GM19193 (cell line): ENCODE results near the gene PRR5L.

Experiments used
- POLR2A ChIP-seq: IDR thresholded peaks from 4 replicates; pipeline ENCODE4 v1.6.1; 2011; ENCODE audit not compliant: insufficient read depth, insufficient read length; ENCODE audit errors: extremely low read depth

The PRR5L gene

DNA sequence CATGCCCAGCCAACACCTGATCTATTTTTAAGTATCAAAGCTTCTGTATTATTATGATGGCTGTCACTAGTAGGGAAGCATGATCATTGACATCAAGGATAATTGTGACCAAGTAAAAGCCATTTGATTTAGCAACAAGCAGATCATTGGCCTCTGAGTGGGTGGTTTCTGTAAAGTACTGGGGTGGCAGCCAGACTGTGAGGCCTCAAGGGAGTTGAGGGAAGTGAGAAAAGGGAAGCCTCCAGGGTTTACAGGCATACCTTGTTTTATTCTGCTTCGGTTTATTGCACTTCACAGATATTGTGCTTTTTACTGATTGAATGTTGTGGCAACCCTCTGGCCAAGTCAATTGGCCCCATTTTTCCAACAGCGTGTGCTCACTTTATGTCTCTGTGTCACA lies 60.1 kb downstream of the PRR5L start:
- TF ChIP-seq POLR2A: no peak

DNA sequence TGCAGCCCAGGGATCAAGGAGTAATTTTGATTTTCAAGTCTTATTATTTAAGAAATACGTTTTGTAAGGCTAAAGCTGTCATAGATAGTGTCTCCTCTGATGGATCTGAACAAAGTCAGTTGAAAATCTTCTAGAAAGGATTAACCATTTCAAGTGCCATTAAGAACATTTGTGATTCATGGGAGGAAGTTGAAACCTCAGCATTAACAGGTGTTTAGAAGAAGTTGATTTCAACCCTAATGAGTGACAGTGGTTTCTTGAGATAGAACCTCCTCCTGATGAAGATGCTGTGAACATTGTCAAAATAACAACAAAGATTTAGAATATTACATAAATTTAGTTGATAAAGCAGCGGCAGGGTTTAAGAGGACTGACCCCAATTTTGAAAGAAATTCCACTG lies 61.7 kb downstream of the PRR5L start:
- TF ChIP-seq POLR2A: no peak

DNA sequence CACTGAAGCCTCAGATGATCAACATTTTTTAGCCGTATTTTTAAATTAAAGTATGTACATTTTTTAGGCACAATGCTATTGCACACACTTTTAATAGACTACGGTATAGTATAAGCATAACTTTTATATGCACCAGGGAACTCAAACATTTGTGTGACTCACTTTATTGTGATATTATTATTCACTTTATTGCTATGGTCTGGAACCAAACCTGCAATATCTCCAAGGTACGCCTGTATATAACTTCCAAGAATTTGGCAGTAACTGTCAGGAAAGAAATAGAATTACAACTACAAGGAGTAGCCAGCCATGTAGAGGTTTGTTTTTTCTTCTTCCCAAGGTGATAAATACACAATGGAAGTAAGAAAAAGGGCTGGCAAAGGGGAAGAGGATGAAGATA lies 62.3 kb downstream of the PRR5L start:
- no peak for TF ChIP-seq POLR2A

DNA sequence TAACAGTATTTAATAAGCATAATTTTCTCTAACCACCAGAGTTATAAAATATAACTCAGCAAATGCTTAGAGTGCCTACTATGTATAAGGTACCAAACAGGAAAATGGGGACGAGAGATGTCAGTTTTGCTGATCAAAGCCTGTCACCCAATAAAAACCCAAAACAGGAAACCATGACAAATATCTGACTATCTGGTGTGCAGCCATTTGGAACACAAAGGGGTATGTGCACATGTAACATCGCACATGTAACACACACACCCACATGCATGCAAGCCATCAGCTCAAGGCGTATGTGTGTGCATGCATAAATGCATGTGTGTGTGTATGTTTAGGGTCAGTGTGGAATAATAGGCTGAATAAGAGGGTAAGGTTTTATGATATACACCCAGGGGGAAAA lies 64.2 kb downstream of the PRR5L start:
- no peak for TF ChIP-seq POLR2A

DNA sequence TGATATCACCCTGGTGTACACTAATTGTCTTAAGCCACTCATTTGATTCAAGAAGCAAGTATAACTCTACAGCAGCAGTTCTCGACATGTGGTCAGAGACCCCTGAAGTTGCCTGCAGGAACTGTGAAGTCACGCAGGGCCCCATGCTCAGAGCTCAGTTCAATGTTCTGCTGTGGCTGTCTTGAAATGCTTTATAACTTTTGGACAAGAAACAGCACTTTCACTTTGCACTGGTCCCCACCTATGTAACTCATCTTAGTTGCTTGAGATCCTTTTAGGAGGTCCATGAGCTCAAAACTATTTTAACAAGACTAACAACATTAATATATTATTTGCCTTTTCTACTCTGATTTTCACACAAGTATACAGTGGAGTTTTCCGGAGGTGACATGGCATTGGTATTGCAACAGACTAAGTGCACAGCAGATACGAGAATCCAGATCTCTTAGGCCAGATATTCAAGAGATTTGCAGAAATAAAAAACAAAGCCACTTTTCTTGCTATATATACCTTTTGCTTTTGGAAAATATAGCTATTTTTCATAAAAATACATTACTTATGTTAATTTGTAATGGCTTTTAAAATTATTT lies 64.8 kb downstream of the PRR5L start:
- no peak for TF ChIP-seq POLR2A

DNA sequence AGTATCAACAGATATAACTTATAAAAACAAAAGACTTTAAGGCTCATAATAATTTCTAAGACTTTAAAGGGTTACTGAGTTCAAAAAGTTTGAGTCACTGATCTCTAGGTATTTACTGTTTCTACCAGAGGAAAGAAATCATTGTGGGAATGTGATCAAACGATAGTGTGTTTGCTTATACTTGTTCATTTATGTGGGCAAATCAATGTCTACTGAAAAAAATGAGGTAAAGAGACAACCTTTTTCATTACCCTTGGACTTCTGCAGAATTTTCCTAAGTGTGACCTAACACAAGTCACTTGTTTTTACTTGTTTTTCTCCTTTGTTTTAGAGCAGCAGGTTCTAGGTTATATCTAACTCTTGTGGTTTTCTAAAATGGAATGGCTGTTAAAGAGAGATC lies 65.4 kb downstream of the PRR5L start:
- TF ChIP-seq POLR2A: no peak

DNA sequence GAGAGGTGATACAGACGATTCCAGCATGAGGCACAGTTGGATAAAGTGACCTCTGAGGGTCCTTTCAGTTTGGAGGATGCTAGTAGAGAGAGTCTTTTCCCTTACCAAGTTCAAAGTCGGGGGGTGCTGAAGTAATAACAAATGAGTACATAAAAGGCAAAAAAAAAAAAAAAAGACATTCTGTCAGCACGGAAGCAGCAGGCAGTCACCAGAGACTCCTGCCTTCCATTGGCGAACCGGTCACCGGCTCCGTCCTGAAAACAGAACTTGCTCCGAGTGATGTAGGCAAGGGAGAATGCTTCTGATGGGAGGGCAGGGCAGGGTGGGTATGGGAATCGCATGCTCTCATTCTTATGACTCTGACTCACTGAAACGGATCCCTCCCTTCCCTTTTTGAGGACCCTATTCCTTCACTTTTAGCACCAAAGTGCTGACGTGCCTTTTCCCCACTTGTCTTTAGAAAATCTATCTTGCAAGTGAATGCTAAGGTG lies 65.9 kb downstream of the PRR5L start:
- no peak for TF ChIP-seq POLR2A

DNA sequence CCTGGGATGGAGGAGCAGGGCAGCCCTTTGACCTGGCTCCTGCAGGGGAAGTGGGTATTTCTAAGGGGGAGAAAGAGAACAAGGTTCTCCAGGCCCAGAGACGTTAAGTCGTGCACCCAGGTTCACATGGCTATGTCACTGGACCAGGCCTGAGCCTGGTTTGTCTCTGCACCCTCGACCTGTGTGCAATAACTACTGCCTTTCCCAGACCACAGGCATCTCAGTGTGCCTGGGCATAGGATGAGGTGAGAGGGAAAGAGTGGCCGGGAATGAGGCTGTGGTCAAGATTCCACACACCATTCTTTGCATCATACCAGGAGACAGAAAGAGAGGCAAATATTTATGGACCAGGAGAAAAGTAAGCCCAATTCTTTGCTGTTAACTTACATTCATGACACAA lies 66.8 kb downstream of the PRR5L start:
- TF ChIP-seq POLR2A: no peak

DNA sequence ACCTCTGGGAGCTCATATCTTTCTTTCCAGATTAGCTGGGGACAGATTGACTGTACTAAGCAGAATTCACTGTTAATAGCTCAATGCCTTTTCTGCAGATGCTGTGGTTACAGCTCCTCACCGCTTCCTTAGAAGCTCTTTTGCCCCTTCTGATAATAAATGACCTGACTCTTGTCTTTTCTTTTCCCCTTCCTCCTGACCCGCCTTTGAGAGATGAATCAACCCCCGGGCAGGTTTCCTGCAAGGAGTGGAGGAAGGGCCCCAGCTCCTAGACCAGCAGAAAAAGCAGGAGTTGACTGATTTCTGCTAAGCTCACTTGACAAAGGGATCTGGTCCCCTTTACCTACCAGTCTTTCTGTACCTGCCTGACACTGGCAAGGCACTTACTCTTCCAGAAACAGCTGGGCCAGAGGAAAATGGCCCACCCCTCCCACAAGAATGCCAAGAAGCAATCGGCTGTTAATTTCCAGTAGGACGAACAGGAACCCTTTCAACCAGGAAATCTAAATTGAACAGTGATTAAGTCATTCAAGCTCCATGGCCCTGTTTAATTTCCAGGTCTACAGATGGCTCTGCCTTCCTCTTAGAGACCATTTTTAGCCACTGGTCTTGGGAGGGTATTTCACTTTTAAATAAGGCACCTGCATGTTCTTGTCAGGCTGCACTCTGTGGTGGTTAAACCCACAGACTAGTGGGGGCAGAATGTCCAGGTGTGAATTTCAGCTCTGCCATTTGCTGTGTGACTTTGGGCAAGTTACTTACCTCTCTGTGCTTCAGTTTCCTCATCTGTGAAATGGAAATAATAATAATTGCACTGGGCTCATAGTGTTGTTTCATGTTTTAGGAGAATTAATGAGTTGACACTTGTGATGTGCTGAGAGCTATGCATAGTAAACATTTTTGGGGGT lies 67.5 kb downstream of the PRR5L start:
- TF ChIP-seq POLR2A: no peak

DNA sequence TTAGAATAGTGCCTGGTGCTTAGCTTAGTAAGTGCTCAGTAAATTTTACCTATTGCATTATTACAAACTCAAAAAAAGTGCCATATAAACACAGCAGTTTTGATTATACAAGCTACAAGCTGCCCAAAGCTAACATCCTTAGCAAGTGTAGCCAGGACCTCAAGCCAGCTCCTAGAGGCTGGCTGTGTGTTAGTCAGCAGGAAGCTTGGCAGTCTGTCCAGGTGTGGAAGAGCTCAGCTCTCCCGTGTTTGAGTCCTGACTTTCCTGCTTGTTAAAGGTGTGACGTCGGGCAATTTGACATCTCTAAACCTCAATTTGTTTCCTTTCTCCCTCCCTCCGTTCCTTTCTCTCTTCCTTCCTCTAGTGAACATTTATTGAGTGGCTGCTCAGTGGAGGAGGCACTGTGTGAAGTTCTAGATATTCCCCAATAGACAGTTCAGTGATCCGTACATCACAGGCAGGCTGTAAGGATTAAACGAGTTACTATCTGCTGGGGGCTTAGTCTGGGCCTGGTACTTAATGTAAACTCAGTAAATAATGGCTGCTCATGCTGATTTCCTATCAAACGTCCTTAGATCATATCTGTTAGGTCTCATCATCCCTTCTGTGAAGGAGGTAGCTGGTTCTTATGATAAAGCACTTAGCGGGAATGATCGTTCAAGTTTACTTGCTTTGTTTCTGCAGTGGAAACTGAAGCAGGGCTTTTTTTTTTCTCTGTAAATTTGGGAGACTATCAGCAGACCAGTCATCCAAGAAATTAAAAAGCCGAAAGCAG lies 68.7 kb downstream of the PRR5L start:
- TF ChIP-seq POLR2A: no peak

DNA sequence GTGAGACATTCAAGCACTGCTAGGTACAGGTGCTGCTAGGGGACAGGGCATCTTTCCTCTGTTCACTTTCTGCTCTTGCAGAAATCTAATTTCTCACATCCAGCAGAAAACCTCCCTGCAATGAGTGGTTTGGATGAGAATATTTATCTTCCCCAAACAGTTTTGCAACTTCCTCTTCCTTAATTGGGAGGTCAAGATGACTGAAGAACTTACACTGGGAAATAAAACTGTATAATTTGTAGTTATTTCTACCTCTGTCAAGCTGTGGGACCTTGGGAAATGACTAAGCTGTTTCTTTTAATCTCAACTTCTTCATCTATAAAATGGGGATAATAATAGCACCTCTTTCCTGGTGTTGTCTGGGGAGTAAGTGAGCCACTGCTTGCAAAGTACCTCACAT lies 69.8 kb downstream of the PRR5L start:
- TF ChIP-seq POLR2A: no peak

DNA sequence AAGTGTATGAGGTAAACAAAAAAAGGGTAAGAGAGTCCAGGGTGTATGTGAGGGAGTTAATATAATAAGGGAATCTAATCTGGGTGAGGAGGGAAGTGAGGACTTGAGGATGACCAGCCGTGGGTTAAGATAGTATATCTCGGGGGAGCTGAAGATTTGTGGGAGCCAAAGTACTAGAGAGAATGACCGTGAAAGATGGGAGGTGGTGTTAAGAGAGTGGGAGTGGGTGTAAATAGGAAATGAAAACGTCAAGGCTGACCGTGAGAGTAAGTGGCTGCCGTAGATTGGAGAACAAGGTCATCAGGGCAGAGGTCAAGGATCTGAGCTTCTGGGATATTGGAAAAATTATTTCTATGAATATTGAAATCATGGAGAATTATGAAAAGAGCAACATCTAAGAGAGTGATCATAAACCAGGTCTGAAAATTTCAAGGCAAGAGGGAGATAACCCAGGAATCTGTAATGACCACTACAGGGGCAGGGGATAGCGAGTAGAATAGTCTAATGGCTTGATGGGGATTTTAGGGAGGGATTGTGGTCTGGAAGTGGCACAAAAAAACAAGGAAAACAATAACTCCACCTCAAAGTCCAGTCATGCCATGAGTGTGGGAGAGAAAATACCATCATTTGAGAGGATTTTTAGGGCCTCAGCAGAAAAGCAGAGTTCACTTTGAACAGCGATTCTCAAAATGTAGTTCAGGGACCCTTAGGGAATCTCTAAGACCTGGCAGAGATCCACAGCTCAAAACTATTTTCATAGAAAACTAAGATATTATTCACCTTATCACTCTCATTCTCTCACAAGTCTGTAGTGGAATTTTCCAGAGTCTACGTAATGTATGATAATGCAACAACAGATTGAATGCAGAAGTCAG lies 72.0 kb downstream of the PRR5L start:
- no peak for TF ChIP-seq POLR2A

DNA sequence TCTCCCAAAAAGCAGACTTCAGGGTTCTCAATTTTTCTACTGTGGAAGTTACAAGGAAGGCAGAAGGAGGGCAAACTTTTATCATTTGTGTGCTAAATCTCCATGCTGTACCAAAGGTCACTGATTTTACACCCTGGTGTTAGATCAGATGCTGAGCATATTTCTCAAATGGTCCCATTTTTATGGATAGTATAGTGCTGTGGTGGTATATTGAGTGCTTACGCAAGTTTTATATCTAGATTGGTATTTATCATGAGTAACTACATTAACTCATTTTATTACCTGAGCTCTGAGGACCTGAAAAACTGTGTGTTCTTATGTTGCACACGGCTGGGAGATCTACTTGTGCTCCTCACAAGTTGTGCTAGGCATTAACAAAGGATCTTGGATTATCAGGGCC lies 75.1 kb downstream of the PRR5L start:
- no peak for TF ChIP-seq POLR2A

DNA sequence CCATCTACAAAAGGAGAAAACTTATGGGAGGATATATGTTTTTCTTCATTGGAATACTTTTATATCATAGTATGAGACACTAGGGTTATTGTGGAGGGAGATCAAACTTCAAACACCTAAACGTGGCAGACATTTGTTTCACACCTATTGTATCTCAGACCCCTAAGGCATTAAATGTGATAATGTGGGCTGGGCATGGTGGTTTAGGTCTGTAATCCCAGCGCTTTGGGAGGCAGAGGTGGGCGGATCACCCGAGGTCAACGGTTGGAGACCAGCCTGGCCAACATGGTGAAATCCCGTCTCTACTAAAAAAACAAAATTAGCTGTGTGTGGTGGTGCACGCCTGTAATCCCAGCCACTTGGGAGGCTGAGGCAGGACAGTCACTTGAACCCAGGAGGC lies 75.5 kb downstream of the PRR5L start:
- no peak for TF ChIP-seq POLR2A
